ENCODE data around the gene DSC2. TPM values are rescaled to one million over a fixed set of nuclear protein-coding genes. Genes with fewer than 3 reads are reported as not detected.

DSC2 gene
- total RNA-seq, 4 donors from 2014 or later: 0.26 to 17.9 (median 5.1) TPM

DNA sequence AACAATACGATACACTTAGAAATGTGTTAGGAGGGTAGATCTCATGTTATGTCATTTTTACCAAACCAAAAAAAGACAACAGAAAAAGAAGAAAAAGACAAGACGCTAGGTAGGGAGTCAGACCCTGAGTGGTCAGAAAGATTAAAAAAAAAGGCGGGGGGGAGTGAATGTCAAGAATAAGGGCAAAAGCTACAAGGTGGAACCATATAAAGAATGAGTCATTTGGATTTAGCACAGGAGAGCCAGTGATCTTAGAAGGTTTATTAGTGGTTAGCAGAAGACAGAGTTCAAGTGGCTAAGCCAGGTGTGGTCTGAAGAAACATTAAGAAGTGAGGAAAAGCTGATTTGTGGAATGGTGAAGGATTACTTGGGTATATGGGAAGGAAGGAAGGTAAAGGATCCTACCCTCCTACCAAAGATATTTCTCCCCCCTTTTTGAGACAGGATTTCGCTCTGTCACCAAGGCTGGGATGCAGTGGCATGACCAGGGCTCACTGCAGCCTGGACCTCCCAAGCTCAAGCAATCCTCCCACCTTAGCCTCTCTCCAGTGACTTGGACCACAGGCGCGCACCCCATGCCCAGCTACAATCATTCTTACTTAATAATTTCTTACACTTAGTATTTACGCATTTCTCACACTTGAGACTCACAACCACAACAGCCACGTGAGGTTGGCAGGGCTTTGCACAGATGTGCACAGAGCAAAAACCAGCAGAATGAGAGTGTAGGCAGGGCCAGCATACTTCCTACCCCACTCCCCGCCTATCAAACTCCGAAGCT, 2.6 kb downstream of the DSC2 start:
- no peak overlapping the region for H3K4me3 ChIP-seq
- no peaks in the 10 kb centered on the region for H3K27me3 ChIP-seq
- intact Hi-C loops (cut with DNase I; ENCODE audit: low total_unique reads): no loop called here
- H3K27ac ChIP-seq: no peak overlapping the region
- no peak for DNase-seq
- TF ChIP-seq, protein P1, sequence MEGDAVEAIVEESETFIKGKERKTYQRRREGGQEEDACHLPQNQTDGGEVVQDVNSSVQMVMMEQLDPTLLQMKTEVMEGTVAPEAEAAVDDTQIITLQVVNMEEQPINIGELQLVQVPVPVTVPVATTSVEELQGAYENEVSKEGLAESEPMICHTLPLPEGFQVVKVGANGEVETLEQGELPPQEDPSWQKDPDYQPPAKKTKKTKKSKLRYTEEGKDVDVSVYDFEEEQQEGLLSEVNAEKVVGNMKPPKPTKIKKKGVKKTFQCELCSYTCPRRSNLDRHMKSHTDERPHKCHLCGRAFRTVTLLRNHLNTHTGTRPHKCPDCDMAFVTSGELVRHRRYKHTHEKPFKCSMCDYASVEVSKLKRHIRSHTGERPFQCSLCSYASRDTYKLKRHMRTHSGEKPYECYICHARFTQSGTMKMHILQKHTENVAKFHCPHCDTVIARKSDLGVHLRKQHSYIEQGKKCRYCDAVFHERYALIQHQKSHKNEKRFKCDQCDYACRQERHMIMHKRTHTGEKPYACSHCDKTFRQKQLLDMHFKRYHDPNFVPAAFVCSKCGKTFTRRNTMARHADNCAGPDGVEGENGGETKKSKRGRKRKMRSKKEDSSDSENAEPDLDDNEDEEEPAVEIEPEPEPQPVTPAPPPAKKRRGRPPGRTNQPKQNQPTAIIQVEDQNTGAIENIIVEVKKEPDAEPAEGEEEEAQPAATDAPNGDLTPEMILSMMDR (IDR thresholded peaks at IDR 0.05): no peak
- no peak for TF ChIP-seq POLR2A (IDR thresholded peaks at IDR 0.05)
- no peaks in the 10 kb centered on the region for H3K9me3 ChIP-seq
- H3K36me3 ChIP-seq: no peaks in the 10 kb centered on the region
- peaks cover 0 to 4% of the 10 kb centered on the region in 2 donors for H3K4me1 ChIP-seq

DNA sequence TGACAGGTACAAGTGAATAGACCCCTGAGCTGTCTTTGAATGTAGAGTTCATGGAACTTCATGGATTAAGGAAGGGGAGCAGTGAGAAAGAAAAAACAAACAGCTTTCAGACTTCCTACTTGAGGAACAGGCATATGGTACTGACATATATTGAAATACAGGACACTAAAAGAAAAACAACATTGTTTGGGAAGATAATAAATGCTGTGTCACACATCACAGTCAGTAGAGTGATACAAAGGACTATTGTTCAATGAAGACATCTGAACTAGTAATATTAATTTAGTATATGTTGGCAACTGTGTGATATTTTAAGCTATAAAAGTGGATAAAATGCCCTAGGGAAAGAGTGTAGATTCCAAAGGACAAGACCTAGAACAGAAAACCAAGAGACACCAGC, 3.3 kb downstream of the DSC2 start:
- TF ChIP-seq, protein P1 (IDR thresholded peaks at IDR 0.05): no peak
- TF ChIP-seq POLR2A (IDR thresholded peaks at IDR 0.05): no peak
- DNase-seq: no peak
- intact Hi-C loops (cut with DNase I; ENCODE audit: low total_unique reads): no loop called here
- H3K4me1 ChIP-seq: peaks cover 0 to 4% of the 10 kb centered on the region in 2 donors
- H3K36me3 ChIP-seq: no peaks in the 10 kb centered on the region
- H3K27ac ChIP-seq: no peak overlapping the region
- no peaks in the 10 kb centered on the region for H3K27me3 ChIP-seq
- no peak overlapping the region for H3K4me3 ChIP-seq
- H3K9me3 ChIP-seq: no peaks in the 10 kb centered on the region

DNA sequence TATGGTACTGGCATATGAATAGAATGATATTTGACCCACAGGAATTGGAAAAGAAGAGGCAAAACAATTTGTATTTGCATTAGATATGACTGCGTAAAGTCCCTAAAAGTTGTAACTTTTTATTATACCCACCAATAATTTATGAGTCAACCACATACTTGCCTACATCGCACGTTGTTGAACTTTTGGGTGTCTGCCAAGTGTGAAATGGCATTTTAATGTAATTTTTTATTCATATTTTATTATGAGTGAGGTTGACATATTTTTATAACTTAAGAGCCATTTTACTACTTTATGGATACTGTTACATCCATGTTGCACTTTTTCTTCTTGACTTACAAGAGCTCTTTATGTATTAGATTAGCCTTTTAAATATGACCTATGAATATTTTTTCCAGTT, 4.6 kb downstream of the DSC2 start:
- intact Hi-C loops (cut with DNase I; ENCODE audit: low total_unique reads): no loop called here
- H3K27ac ChIP-seq: no peak overlapping the region
- no peak overlapping the region for H3K4me3 ChIP-seq
- H3K9me3 ChIP-seq: no peaks in the 10 kb centered on the region
- no peak for DNase-seq
- no peaks in the 10 kb centered on the region for H3K36me3 ChIP-seq
- no peaks in the 10 kb centered on the region for H3K27me3 ChIP-seq
- TF ChIP-seq, protein P1 (IDR thresholded peaks at IDR 0.05): no peak
- TF ChIP-seq POLR2A (IDR thresholded peaks at IDR 0.05): no peak
- H3K4me1 ChIP-seq: peaks cover 0 to 4% of the 10 kb centered on the region in 2 donors

DNA sequence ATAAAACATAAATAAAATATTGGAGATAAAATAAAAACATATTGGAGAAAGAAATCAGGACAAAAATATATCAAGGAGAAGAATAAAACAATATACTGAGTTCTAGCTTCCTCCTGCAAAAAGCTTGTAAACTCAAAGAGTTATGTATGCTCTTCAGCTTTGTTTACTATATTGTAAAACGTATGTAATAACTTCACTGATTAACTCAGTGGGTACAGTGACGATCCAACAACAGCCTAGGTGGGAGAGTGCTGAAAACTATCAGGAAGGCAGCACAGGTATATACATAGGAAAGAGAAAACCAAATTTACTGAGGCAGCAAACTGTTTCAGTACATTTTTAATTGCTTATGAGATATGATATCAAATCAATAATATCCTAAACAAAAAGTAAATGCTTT, 8.3 kb downstream of the DSC2 start:
- TF ChIP-seq, protein P1 (IDR thresholded peaks at IDR 0.05): no peak
- TF ChIP-seq POLR2A (IDR thresholded peaks at IDR 0.05): no peak
- no peaks in the 10 kb centered on the region for H3K4me1 ChIP-seq
- H3K4me3 ChIP-seq: no peak overlapping the region
- no peak for DNase-seq
- no peaks in the 10 kb centered on the region for H3K9me3 ChIP-seq
- no peaks in the 10 kb centered on the region for H3K36me3 ChIP-seq
- H3K27me3 ChIP-seq: no peaks in the 10 kb centered on the region
- H3K27ac ChIP-seq: no peak overlapping the region
- intact Hi-C loops (cut with DNase I; ENCODE audit: low total_unique reads): no loop called here

DNA sequence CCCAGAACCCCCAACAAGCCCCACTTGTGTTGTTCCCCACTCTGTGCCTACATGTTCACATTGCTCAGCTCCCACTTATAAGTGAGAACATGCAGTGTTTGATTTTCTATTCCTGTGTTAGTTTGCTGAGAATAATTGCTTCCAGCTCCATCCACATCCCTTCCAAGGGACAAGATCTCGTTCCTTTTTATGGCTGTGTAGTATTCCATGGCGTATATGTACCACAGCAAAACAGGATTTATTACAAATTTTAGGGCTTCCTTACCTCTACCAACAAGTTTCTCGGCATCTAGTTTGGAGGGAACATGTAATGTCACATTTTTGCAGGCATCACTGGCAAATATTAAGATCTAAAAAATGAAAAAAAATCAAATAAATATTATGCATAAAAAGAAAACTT, 8.9 kb downstream of the DSC2 start:
- no peaks in the 10 kb centered on the region for H3K36me3 ChIP-seq
- intact Hi-C loops (cut with DNase I; ENCODE audit: low total_unique reads): no loop called here
- no peaks in the 10 kb centered on the region for H3K27me3 ChIP-seq
- no peak for TF ChIP-seq POLR2A (IDR thresholded peaks at IDR 0.05)
- TF ChIP-seq, protein P1 (IDR thresholded peaks at IDR 0.05): no peak
- no peak overlapping the region for H3K27ac ChIP-seq
- no peak for DNase-seq
- no peaks in the 10 kb centered on the region for H3K4me1 ChIP-seq
- no peaks in the 10 kb centered on the region for H3K9me3 ChIP-seq
- no peak overlapping the region for H3K4me3 ChIP-seq

Data from uterus (tissue), 4 donors.